Keratinocyte (primary cell): ENCODE results near the gene PLD5. TPM values are rescaled to one million over a fixed set of nuclear protein-coding genes. Genes with fewer than 3 reads are reported as not detected.

Experiments used
- DNase-seq: peaks from one replicate; pipeline ENCODE4 v3.0.0-alpha.2; 2011; ENCODE audit warnings: low read depth, missing footprints, low spot score
- FAIRE-seq: peaks from 2 replicates; lab custom pipeline; 2011; peaks lifted over from hg19 to GRCh38; lab: Jason Lieb, UNC
- H2AFZ ChIP-seq: 2 replicates; pipeline ENCODE4 v1.6.0; 2012; ENCODE audit warnings: low read length, control low read depth, inconsistent platforms; ENCODE audit not compliant: control insufficient read depth
- H3K27ac ChIP-seq: 2 replicates; pipeline ENCODE4 v1.5.1; 2011; ENCODE audit warnings: low read length; ENCODE audit not compliant: control insufficient read depth, insufficient read depth
- H3K27me3 ChIP-seq: 3 replicates; pipeline ENCODE4 v1.6.0; 2011; ENCODE audit warnings: low read length; ENCODE audit not compliant: control insufficient read depth, insufficient read depth; ENCODE audit errors: extremely low read depth
- H3K36me3 ChIP-seq, 2 experiments: 2 replicates in 1 of 2; 3 replicates in 1 of 2; pipeline ENCODE4 v1.5.1; 2011; ENCODE audit warnings: low read length in 2 of 2, mild to moderate bottlenecking in 1 of 2; ENCODE audit not compliant: control insufficient read depth in 2 of 2, insufficient read depth in 2 of 2; ENCODE audit errors: extremely low read depth in 1 of 2
- H3K4me1 ChIP-seq: 3 replicates; pipeline ENCODE4 v1.5.1; 2011; ENCODE audit warnings: low read length; ENCODE audit not compliant: control insufficient read depth, insufficient read depth; ENCODE audit errors: extremely low read depth
- H3K4me2 ChIP-seq: 3 replicates; pipeline ENCODE4 v1.6.0; 2011; ENCODE audit warnings: low read depth, low read length; ENCODE audit not compliant: control insufficient read depth, insufficient read depth; ENCODE audit errors: extremely low read depth
- H3K4me3 ChIP-seq, 3 experiments: fragments of 200-600 bp in 1 of 3; sonication (generic) in 1 of 3; 2 replicates in 2 of 3; 3 replicates in 1 of 3; pipeline ENCODE4 v1.5.1; 2011 to 2016; ENCODE audit warnings: low read length in 3 of 3, mild to moderate bottlenecking in 3 of 3, control low read depth in 2 of 3, inconsistent platforms in 1 of 3, low read depth in 1 of 3, mixed read lengths in 1 of 3, mixed run types in 1 of 3, moderate library complexity in 1 of 3; ENCODE audit not compliant: control insufficient read depth in 2 of 3, insufficient read depth in 2 of 3; ENCODE audit errors: extremely low read depth in 1 of 3
- H3K79me2 ChIP-seq: 2 replicates; pipeline ENCODE4 v1.6.0; 2012; ENCODE audit warnings: low read length; ENCODE audit not compliant: control insufficient read depth, insufficient read depth
- H3K9ac ChIP-seq: 3 replicates; pipeline ENCODE4 v1.6.0; 2011; ENCODE audit warnings: low read length; ENCODE audit not compliant: control insufficient read depth, insufficient read depth; ENCODE audit errors: extremely low read depth
- H3K9me1 ChIP-seq: 3 replicates; pipeline ENCODE4 v1.6.0; 2011; ENCODE audit warnings: low read length; ENCODE audit not compliant: control insufficient read depth, insufficient read depth; ENCODE audit errors: extremely low read depth
- H3K9me3 ChIP-seq: 2 replicates; pipeline ENCODE4 v1.5.1; 2012; ENCODE audit warnings: low read depth, low read length; ENCODE audit not compliant: control insufficient read depth
- H4K20me1 ChIP-seq: 3 replicates; pipeline ENCODE4 v1.6.0; 2011; ENCODE audit warnings: low read length; ENCODE audit not compliant: control insufficient read depth, insufficient read depth; ENCODE audit errors: extremely low read depth
- CTCF ChIP-seq, 3 experiments: IDR thresholded peaks in 1 of 3; conservative IDR thresholded peaks in 1 of 3; optimal IDR thresholded peaks in 1 of 3; 2 replicates in 2 of 3; 3 replicates in 1 of 3; pipeline versions ENCODE3 to v1.5.1; 2011; ENCODE audit warnings: low read length in 3 of 3, mild to moderate bottlenecking in 3 of 3, moderate library complexity in 2 of 3, control low read depth in 1 of 3, inconsistent platforms in 1 of 3; ENCODE audit not compliant: insufficient read depth in 2 of 3; ENCODE audit errors: extremely low read depth in 1 of 3
- EZH2 ChIP-seq: IDR thresholded peaks from one replicate; pipeline ENCODE4 v1.6.1; 2012; ENCODE audit warnings: inconsistent platforms, mild to moderate bottlenecking, low read length, moderate library complexity
- dilution Hi-C: fragments of 300-500 bp; cut with MboI; formaldehyde crosslinking; loops from one replicate; pipeline ENCODE4 v1.7.0; 2020; ENCODE audit warnings: low sequenced_read_pairs; ENCODE audit not compliant: extremely low pct_ligation_motif_present
- polyA plus RNA-seq, 5 experiments: library from polyadenylated mRNA; depleted of rRNA in 3 of 5; stranded (reverse) in 3 of 5; stranded (forward) in 1 of 5; unstranded in 1 of 5; fragments of >200 nt; gene quantifications; 1 replicate in 1 of 5; 2 replicates in 3 of 5; 3 replicates in 1 of 5; pipeline versions ENCODE4 v1.2.1 to v1.2.3, GENCODE V29; 2011 to 2012; ENCODE audit warnings: missing spikeins in 2 of 5, low read depth in 1 of 5, low replicate concordance in 1 of 5

The PLD5 gene
- polyA plus RNA-seq, 1 donor (not counting 4 experiments of a cell fraction or from before 2014, with no cell fraction given) = 7.2 TPM

GRCh38 chr1:242243472-242243871 is 281.0 kb downstream of the PLD5 start:
- dilution Hi-C loops = no loop called here
- H3K4me3 ChIP-seq = no peak overlapping the region

GRCh38 chr1:242242983-242243382 is 281.5 kb downstream of the PLD5 start:
- Histone ChIP-seq H3K9me3 (no peaks in the 10 kb centered on the region), H3K79me2 (no peaks in the 10 kb centered on the region), H3K27ac (no peak overlapping the region), H3K9ac (no peak overlapping the region), H2AFZ (no peak overlapping the region), H3K9me1 (no peaks in the 10 kb centered on the region), H3K36me3 (peaks cover 0 to 3% of the 10 kb centered on the region in 2 experiments), H3K27me3 (no peaks in the 10 kb centered on the region), H3K4me1 (no peaks in the 10 kb centered on the region), H4K20me1 (no peaks in the 10 kb centered on the region), H3K4me3 (no peak overlapping the region), H3K4me2 (no peak overlapping the region)
- dilution Hi-C loops = no loop called here
- no peak for TF ChIP-seq CTCF (optimal IDR thresholded peaks at IDR 0.05 in 1 of 3, IDR thresholded peaks at IDR 0.05 in 1 of 3, conservative IDR thresholded peaks at IDR 0.05 in 1 of 3; ENCODE audit: extremely low read depth in 1 of 3, insufficient read depth in 2 of 3, low read length in 3 of 3)
- TF ChIP-seq EZH2 = no peak
- FAIRE-seq (no peak), DNase-seq (no peak)

More at GRCh38 chr1:242243472-242243871, 281.0 kb downstream of the PLD5 start:
- Histone ChIP-seq H3K4me2 (no peak overlapping the region), H3K36me3 (peaks cover 0 to 3% of the 10 kb centered on the region in 2 experiments), H3K27ac (no peak overlapping the region), H3K79me2 (no peaks in the 10 kb centered on the region), H3K9ac (no peak overlapping the region), H3K27me3 (no peaks in the 10 kb centered on the region), H3K4me1 (no peaks in the 10 kb centered on the region), H2AFZ (no peak overlapping the region), H4K20me1 (no peaks in the 10 kb centered on the region), H3K9me1 (no peaks in the 10 kb centered on the region), H3K9me3 (no peaks in the 10 kb centered on the region)
- TF ChIP-seq EZH2 (no peak), CTCF (optimal IDR thresholded peaks at IDR 0.05 in 1 of 3, IDR thresholded peaks at IDR 0.05 in 1 of 3, conservative IDR thresholded peaks at IDR 0.05 in 1 of 3; ENCODE audit: extremely low read depth in 1 of 3, insufficient read depth in 2 of 3, low read length in 3 of 3) (no peak)
- no peak for DNase-seq
- FAIRE-seq = no peak
